HG03469 (cell line): Measurements from ENCODE around the gene CLCN2.

Experiments used
- ATAC-seq: cut with Tn5 transposase; IDR thresholded peaks from one replicate; pipeline ENCODE4 v1.9.1; 2021; ENCODE audit warnings: mild to moderate bottlenecking, moderate library complexity, moderate number of reproducible peaks; ENCODE audit not compliant: unreplicated experiment

CLCN2 gene

DNA sequence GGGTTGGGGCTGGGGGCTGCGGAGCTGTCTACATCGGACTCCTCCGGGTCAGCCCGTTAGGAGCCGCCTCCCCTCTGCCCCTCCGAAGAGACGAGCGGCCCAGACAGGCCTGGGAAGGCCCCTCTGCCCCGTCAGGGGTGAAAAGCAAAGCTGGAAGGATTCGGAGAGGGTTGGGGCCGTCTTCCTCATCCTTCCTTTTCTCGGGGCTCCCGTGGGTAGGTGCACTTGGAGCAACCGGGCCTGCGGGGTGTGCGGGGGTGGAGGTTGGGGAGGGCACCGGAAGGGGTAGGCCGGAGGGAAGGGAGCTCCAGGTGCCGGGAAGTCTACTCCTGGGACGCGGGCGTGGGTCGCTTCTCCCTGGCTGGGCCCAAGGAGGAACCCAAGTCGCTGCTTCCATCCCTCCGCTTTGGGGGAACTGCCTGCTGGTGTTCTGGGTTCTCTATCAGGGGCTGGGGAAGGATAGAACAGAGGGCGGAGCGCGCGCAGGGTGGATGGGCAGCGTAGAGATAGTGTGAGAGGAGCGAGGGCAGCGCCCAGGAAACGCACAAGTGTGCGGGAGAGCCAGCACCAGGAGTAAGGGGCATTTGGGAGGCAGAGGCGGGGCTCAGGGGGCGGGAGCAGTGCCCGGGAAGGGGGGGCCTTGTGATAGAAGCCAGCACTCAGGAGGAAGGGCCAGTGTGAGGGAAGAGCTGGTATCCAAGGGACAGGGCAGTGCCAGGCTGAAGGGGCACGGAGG is 695 bp upstream of the CLCN2 start:
- no peak for ATAC-seq

DNA sequence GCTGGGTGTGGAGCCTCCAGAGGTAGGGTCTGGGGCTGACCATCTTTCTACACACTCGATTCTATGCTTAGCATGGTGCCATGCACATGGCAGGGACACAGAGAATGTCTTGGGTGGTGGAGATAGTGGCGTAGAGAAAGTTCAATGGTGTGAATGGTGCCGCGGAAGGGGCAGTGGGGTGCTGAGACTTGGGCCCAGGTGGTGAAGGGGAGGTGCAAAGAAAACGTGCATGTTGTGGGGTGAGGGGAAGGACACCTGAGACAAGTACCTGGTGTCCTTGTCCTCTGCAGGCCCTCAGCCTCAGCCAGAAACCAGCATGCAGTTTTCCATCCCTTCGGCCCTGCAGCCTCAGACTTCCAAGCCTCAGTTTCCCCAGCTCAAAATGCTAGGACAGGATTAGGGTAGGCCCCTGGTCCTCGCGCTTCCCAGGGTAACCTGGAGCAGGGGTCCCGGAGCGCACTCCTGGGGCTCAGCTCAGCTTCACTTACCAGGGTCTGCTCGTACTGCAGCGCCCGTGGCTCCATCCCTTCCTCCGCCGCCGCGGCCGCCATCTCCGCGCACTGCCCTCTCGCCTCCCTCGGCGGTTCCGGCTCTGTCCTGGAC is 375 bp downstream of the CLCN2 start:
- ATAC-seq = no peak

DNA sequence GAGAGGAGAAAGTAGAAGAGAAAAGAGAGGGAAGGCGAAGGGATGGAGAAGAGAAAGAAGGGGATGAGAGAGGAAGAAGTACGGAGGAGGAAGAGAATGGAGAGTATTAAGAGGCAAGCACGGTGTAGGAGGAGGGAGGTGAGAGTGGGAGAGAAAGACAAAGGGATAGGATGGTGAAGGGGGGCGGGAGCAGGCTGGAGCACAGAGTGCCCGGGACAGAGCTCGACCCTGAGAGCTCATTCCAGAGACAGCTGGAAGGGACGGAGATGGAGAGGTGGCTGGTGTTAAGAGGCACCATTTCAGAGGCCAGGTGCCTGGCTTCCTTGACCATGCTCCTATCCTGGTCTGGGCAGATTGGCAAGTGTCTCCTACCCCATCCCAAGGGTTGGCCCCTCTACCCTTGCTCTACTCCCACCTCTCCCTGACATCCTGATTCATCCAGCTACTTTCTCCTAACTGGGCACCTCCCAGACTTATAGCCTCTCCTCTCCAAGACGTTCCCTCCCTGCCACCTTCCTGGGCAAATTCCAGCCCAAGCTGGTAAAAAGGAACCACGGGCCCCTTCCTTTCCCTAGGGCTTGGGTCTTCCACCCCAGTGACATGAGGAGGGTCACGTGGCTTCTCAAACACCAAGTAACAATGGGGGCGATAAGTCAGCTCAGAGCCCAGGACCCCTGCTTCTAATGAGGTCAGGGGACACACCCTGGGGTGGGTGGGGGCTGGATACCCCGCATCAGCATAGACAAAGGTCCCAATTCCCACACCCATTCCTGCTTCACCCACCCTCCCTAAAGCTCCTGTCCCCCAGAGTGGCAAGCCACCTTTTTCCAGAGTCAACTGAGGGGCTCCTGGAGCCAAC is 1.1 kb downstream of the CLCN2 start:
- no peak for ATAC-seq

DNA sequence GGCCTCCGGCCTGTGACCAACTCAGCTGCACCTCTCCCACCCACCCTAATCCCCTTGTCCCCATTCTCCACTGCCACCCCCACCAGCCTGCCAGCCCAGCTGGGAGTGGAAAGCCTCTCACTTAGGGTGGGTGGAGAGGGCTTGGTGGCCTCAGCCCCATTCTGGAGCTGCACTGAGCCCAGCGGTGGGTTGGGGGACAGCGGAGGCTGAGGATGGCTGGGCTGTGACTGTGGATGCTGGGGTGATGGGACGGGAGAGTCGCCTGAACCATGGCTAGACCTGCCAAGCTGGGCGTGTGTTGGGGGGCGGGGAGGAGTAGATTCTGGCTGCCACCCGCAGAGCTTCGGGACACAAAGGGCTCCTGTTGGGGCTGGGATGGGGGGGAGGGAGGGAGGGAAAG is 1.8 kb downstream of the CLCN2 start:
- no peak for ATAC-seq

DNA sequence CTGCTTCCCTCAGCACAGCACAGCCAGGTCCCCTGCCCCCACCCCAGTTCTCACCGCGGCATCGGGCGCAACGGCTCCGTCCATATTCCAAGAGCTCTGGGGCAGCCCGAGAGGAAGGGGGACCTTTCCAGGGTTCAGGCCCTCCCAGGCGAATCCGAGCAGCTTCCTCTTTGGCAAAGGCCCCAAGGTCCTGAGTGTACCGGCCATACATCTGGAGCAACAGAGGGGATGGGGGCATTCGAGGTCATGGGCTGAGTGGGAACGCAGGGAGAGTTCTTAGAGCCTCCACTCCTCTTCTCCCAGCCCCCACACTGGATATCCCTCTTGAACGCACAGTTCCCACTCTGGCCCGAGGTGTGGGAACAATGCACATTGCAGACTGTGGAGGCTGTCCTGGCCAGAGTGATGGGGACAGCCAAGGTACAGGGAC is 2.5 kb downstream of the CLCN2 start:
- ATAC-seq = no peak

DNA sequence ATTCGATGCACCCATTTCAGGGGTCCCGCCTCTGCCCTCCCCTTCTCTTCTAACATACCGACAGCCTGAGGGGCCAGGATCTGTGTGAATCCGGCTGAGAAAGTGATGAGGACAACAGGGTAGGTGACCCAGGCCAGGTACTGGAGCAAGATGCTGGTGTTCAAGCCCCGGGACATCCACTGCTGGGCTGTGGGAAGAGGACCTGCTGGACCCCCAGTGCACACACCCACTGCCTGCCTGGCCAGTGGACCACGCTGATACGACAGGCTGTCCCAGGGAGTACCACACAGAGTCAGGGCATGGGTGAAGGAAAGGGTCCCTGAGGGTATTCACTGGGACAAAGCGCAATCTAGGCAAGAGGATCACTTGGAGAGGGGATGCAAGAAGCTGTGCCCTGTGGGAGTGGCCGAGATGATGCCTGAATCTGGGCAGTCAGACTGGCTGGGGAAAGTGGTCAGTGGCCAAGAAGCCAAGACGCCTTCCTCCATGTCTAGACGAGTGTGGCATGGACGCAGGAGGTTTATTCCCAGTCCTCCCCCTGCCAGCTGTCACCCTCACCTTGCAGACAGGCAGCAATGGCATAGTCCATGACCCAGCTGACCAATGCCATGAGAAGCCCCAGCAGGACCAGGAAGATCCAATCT is 3.2 kb downstream of the CLCN2 start:
- no peak for ATAC-seq

DNA sequence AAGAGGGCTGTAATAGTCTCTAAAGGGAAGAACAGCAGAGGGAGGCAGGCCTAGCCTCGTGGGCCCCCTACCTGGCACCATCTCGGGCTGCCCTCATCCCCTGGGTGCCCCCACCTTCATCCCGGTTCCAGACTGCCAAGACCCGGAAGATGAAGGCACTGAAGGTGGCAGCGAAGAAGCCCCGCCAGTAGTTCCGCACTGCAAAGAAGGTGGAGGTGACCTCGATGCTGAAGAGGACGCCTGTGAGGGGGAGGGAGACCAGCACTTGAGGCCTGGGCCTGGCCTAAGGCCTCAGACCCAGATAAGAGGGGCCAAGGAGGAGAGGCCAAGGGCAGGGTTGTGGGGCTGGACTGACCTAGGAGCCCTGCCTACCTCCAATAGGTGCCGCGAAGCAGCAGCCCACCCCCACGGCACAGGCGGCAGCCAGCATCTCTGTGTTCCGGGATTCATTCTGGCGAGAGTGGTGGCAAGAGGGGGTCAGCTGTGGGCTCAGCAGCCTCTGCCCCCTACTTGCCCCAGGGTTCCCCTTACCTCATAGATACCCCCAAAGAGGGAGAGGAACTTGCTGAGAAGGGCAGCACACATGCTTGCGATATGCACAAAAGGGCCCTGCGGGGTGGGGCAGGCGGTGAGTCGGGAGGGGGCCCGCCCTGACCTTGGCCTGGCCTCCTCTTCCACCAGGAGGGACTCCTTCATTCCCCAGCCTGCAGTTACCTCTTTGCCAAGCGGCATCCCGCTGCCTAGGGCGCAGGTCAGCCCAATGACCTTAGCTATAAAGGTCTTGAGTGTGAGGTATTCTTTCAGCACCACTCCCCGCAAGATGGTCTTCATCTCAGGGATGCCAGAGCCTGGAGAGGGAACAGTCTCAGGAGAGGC is 3.9 kb downstream of the CLCN2 start:
- no peak for ATAC-seq

GRCh38 chr3:184355261-184356040 is 6.0 kb downstream of the CLCN2 start:
- no peak for ATAC-seq

DNA sequence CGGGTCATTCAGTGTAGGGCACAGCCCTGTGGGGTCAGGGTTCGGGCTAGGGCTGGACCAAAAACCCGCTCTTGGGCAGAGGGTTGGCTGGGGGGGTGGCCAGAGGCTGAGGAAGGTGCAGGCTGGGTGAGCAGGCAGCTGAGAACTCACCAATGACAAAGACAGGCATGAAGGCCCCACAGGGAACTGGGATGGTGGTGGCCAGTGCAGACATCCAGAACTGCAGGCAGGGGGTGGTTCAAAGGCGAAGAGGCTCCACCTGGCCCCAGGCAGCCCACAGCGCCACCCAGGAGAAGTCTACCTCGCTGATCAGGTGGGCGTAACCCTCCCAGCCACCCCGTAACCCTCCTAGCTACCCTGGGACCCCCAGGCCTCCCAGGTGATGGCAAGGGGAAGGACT is 6.7 kb downstream of the CLCN2 start:
- no peak for ATAC-seq

GRCh38 chr3:184354121-184354728 is 7.2 kb downstream of the CLCN2 start:
- ATAC-seq = no peak

- ATAC-seq = no peak
Measured at GRCh38 chr3:184353546-184353941, 7.9 kb downstream of the CLCN2 start.

GRCh38 chr3:184352897-184353545 is 8.4 kb downstream of the CLCN2 start:
- ATAC-seq = no peak

- no peak for ATAC-seq
Measured at GRCh38 chr3:184352149-184352785, 9.1 kb downstream of the CLCN2 start.

DNA sequence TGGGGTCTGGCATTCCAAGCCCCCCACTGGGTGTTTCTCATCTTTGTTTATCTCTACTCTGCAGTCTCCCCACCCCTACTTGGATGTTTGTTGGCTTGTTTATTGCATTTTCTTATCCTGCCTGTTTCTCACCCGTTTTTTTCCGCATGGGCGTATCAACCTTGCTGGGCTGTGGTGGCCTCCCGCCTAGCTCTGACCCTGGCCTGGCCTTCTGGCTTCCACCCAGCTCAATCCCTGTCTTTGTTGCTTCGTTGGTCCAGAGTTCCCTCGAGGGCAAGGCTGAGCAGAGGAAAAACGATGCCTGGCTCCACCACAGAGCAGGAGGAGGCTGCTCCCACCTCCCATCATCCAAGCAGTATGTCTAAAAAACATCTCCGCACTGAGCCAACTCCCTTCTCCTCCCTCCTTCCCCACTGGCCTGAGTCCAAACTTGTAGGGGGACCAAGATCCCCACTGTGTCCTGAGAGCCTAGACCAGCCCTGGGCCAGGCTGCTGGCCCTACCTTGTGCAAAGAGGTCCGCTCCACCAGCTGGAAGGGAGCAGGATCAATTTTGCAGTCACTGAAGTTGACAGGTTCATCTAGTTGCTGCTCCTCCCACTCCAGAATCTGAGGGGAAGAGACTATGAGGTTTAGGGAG is 9.8 kb downstream of the CLCN2 start:
- no peak for ATAC-seq

DNA sequence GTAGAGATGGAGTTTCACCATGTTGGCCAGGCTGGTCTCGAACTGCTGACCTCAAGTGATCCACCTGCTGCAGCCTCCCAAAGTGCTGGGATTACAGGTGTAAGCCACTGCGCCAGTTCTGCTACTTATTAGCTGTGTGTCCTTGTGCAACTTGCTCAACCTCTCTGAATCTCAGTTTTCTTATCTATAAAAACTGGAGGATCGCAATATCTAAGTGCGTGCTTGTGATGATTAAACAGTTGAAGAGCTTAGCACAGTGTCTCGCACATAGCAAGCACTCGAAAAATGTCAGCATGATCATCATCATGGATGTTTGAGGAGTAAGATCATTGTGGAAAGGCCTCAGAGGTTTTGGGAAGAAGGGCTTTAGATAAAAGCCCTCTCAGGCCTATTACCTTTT is 10.8 kb downstream of the CLCN2 start:
- no peak for ATAC-seq

DNA sequence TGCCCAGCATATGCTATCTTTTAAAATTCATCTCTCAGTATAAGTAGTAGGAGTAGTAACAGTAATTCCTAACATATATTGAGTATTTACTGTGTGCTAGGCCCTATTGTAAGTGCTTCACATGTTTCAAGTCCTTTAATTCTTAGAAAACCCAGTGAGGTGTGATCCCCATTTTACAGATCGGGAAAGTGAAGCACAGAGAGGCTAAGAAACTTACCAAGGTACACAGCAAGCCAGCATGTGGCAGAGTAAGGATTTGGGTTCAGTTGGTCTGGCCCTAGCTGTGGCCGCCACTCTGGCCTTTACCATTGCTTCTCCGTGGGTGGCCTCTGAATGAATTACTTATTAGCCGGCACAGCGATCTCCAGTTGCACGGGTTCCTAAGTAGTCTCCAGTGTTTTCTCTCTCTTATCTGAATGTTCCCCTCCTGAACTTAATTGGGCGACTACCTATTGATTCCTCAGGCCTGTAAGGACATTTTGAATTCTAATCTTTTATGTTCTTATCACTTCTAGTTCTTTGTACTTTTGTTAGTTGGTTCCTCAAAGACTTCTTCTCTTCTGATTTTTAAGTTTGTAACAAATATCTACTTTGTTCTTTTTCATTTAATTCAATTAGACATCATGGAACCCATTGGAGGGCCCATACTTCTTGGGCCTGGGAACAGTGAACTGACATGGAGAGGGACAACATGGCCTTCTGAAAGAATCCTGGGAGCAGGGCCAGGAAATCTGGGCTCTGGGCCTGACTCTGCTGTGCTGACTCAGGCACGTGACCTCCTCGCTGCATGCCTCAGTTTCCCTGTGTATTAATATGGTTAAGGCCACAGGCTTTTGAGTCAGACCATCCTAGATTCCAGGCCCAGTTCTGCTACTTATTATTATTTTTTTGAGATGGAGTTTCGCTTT is 11.6 kb downstream of the CLCN2 start:
- ATAC-seq = no peak

DNA sequence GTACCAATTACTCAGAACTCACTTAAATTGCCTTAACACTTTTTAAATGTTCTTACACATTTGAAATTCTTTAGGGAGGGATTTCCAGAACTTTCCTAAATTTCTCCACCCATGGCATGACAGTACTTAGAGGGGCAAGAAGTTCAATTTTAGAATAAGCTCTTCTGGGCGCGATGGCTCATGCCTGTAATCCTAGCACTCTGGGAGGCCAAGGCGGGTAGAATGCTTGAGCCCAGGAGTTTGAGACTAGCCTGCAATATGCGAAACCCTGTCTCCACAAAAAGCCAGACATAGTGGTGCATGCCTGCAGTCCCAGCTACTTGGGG is 13.4 kb downstream of the CLCN2 start:
- no peak for ATAC-seq
